ENCODE measurements around the gene PTPRO. TPM values are rescaled to one million over a fixed set of nuclear protein-coding genes. Genes with fewer than 3 reads are reported as not detected.

Gene PTPRO
- total and polyA plus RNA-seq, 8 donors = 0.35 to 11.6 (median 0.68) TPM; not detected in 3

- H3K27ac ChIP-seq = no peak overlapping the region
- H3K36me3 ChIP-seq = no peaks in the 10 kb centered on the region
- H3K9me3 ChIP-seq = no peaks in the 10 kb centered on the region
- no peak for TF ChIP-seq POLR2A (IDR thresholded peaks at IDR 0.05)
- TF ChIP-seq EP300 (IDR thresholded peaks at IDR 0.05) = no peak
- TF ChIP-seq CTCF (IDR thresholded peaks at IDR 0.05) = no peak
- TF ChIP-seq POLR2AphosphoS5 (IDR thresholded peaks at IDR 0.05) = no peak
- no peaks in the 10 kb centered on the region for H3K27me3 ChIP-seq
- no peak for DNase-seq
- no peaks in the 10 kb centered on the region for H3K4me1 ChIP-seq
- intact Hi-C loops (cut with DNase I; ENCODE audit: low total_unique reads) = no loop called here
- H3K4me3 ChIP-seq = no peak overlapping the region
Measured at GRCh38 chr12:15341371-15341770, 19.1 kb downstream of the PTPRO start.

GRCh38 chr12:15344561-15344960 lies 22.3 kb downstream of the PTPRO start:
- TF ChIP-seq EP300 (IDR thresholded peaks at IDR 0.05) = no peak
- TF ChIP-seq CTCF (IDR thresholded peaks at IDR 0.05) = no peak
- no peak for TF ChIP-seq POLR2A (IDR thresholded peaks at IDR 0.05)
- TF ChIP-seq POLR2AphosphoS5 (IDR thresholded peaks at IDR 0.05) = no peak
- intact Hi-C loops (cut with DNase I; ENCODE audit: low total_unique reads) = no loop called here
- no peaks in the 10 kb centered on the region for H3K4me1 ChIP-seq
- no peaks in the 10 kb centered on the region for H3K27me3 ChIP-seq
- no peaks in the 10 kb centered on the region for H3K9me3 ChIP-seq
- 91 to 96% (median 92%) methylated on average over 4 of the region's 4 CpGs for WGBS, 5 donors
- H3K27ac ChIP-seq = no peak overlapping the region
- H3K4me3 ChIP-seq = no peak overlapping the region
- H3K36me3 ChIP-seq = no peaks in the 10 kb centered on the region
- DNase-seq = no peak

- H3K4me3 ChIP-seq = no peak overlapping the region
- DNase-seq = no peak
- no peaks in the 10 kb centered on the region for H3K36me3 ChIP-seq
- H3K4me1 ChIP-seq = no peaks in the 10 kb centered on the region
- TF ChIP-seq POLR2AphosphoS5 (IDR thresholded peaks at IDR 0.05) = no peak
- H3K27me3 ChIP-seq = no peaks in the 10 kb centered on the region
- intact Hi-C loops (cut with DNase I; ENCODE audit: low total_unique reads) = no loop called here
- WGBS, 5 donors = 24 to 63% (median 35%) methylated on average over 3 of the region's 3 CpGs
- H3K9me3 ChIP-seq = no peaks in the 10 kb centered on the region
- no peak overlapping the region for H3K27ac ChIP-seq
Measured at GRCh38 chr12:15346488-15346887, 24.2 kb downstream of the PTPRO start.

GRCh38 chr12:15350643-15351042 lies 28.3 kb downstream of the PTPRO start:
- 78 to 84% (median 78%) methylated on average over 1 of the region's 1 CpG for WGBS, 5 donors
- TF ChIP-seq CTCF (IDR thresholded peaks at IDR 0.05) (no peak), POLR2AphosphoS5 (IDR thresholded peaks at IDR 0.05) (no peak), POLR2A (IDR thresholded peaks at IDR 0.05) (no peak), EP300 (IDR thresholded peaks at IDR 0.05) (no peak)
- DNase-seq = peak in 1 of 2 donors; percentile 39
- Histone ChIP-seq H3K27ac (no peak overlapping the region), H3K4me1 (no peaks in the 10 kb centered on the region), H3K4me3 (no peak overlapping the region), H3K27me3 (no peaks in the 10 kb centered on the region), H3K36me3 (no peaks in the 10 kb centered on the region), H3K9me3 (no peaks in the 10 kb centered on the region)
- intact Hi-C loops (cut with DNase I; ENCODE audit: low total_unique reads) = no loop called here

GRCh38 chr12:15355766-15356165 lies 33.5 kb downstream of the PTPRO start:
- WGBS, 5 donors = 78 to 84% (median 79%) methylated on average over 2 of the region's 2 CpGs
- intact Hi-C loops (cut with DNase I; ENCODE audit: low total_unique reads) = no loop called here

More at GRCh38 chr12:15355766-15356165, 33.5 kb downstream of the PTPRO start:
- Histone ChIP-seq H3K4me1 (no peaks in the 10 kb centered on the region), H3K9me3 (no peaks in the 10 kb centered on the region), H3K4me3 (no peak overlapping the region), H3K27ac (no peak overlapping the region), H3K27me3 (no peaks in the 10 kb centered on the region), H3K36me3 (no peaks in the 10 kb centered on the region)
- DNase-seq = no peak
- TF ChIP-seq EP300 (IDR thresholded peaks at IDR 0.05) (no peak), POLR2AphosphoS5 (IDR thresholded peaks at IDR 0.05) (no peak), POLR2A (IDR thresholded peaks at IDR 0.05) (no peak), CTCF (IDR thresholded peaks at IDR 0.05) (no peak)
